GM21786 (cell line): Measurements from ENCODE around the gene TLR1.
"Not testable (repeated sequence)": the region's sequence is repeated elsewhere in the genome, so short reads cannot be mapped to it uniquely, and the experiment has no call there.

Source experiments
- ATAC-seq: cut with Tn5 transposase; IDR thresholded peaks from one replicate; pipeline ENCODE4 v1.9.1; 2021; ENCODE audit not compliant: unreplicated experiment

The TLR1 gene

DNA sequence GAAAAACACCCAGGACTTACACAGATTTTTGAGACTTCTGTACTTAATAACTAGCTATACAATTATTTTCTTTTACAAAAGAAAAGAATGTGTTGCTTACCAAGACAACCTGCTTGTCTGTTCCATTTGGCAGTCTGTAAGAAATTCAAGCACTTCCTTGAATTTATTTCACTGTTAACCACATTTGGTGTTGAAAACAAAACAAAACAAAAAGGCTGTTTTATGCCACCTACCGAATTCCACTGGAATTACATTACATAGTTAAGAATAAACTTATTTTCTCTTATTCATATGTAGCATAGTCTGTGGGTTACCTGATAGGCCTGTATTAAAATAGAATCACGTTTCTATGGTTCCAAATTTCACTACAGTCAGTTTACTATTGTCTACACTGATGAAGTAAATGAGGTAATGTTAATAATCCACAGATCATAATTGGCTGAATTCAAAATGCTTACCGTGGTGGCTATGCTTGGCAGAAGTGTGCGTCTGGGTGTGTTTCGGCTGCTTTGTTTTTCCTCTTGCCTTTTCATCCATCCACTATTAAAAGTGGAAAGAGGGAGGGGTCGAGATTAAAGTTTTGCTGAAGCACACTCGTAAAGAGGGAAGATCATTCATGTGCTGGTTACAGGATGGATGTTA, at the start of gene TLR1:
Gene TLR1 (minus strand): TSS at position 138 of the 642 bp plus-strand sequence. CDS start 5,960 bp downstream, outside the sequence.
- ATAC-seq: no peak

DNA sequence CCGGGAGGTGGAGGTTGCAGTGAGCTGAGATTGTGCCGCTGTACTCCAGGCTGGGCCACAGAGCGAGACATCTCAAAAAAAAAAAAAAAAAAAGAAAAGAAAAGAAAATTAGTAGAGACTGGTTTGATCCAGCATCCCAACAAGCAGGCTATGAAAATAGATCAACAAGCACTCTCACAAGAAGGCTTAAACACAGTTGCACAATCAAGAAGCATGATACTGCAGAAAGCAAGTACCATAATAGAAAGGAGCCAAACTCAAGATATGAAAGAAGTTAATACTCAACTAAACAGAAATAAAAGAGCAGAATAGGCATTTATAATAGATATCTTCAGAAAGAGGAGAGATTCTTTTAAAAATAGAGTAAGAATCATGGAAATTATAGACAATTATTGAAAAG, 41.4 kb upstream of the TLR1 start:
- ATAC-seq: no peak

DNA sequence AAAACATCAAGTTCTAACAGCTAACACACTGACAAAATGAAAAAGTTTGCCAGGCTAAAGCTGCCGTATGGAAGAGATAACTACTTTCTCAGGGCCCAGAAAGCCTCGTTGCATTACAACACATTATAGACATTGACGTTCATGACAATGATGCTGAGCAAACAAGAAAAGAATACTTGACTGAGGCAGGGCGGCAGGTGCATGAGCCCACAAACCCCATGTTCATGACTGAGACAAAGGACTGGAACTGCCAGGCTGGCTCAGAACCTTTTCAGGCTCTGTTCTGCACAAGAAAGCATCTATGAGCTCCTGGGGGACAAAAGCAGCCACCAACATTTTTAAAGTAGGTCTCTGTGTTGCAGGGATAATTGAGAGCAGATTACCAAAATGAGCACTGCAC, 38.4 kb upstream of the TLR1 start:
- no peak for ATAC-seq

DNA sequence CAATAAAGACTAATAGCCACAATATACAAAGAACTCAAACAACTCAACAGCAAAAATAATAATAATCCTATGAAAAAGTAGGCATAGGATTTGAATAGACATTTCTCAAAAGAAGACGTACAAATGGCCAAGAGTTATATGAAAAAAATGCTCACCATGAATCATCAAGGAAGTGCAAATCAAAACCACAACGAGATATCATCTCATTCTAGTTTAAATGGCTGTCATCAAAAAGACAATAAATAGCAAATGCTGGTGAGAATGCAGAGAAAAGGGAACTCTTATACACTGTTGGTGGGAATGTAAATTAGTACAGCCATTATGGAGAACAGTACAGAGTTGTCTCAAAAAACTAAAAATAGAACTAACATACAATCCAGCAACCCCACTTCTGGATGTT, 33.3 kb upstream of the TLR1 start:
- no peak for ATAC-seq

- ATAC-seq: no peak
Measured at GRCh38 chr4:38837334-38837733, 32.7 kb upstream of the TLR1 start.

DNA sequence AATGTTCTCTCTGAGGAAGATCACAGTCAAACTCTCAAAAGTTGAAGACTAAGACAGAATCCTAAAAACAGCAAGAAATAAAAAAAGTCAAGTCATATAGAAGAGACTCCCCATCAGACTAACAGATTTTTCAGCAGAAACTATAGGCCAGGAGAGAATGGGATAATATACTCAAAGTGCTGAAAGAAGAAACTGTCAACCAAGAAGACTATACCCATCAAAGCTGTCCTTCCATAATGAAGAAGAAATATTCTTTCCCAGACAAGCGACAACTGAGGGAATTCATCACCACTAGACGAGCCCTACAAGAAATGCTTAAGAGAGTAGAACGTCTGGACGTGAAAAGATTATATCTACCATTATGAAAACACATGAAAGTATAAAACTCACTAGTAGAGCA, 30.0 kb upstream of the TLR1 start:
- no peak for ATAC-seq

DNA sequence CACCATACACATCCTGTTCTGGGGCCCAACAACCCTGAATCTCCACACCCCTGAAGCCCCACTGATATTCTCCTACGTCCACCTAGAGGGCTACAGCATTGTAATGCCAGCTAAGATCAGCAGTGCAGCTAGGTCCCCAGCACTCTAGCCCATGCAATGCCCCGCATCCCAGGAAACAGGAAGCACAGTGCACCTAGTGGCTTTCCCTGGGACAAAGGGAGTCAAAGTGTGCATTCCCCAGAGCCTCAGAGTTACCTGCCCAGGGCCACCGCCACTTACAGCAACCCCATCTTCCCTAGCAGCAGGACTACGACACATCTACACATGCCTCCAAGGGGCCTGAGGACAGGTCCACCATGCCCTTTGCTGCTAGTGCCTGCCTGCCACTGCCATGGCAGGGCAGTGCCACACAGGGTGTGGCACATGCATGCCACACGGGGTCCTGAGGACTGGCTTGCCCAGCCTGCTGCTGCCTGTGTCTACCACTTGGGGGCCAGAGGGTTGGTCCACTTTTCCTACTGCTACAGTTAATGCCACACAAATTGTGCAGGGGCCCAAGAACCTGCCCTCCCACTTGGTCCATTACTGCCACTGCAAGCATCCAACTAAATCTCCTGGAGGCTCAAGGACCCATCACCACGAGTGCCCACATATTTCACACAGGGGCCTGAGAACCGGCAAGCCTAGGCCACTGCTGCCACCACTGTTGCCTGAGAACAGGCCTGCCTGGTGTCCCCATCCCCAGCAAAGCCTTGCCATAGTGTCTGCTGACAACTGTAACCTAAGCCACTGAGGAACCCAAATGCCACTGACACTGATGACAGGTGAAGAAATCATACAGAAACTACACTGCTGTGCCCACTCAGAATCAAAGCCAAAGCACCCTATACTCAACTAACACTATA, 28.3 kb upstream of the TLR1 start:
- no peak for ATAC-seq

GRCh38 chr4:38832206-38832605, 27.6 kb upstream of the TLR1 start:
- no peak for ATAC-seq

DNA sequence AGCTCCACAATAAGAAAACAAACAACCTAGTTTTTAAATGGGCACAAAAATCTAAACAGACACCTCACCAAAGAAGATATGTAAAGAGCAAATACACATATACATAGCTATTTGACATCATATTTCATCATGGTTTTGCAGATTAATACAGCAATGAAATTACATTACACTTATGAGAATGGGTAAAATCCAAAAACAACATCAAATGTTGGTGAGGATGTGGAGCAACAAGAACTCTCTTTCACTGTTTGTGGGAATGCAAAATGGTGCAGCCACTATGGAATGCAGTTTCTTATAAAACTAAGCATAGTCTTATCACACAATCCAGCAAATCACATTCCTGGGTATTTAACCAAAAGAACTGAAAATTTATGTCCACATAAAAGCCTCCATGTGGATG, 27.1 kb upstream of the TLR1 start:
- no peak for ATAC-seq

- no peak for ATAC-seq
Measured at GRCh38 chr4:38829237-38829636, 24.6 kb upstream of the TLR1 start.

DNA sequence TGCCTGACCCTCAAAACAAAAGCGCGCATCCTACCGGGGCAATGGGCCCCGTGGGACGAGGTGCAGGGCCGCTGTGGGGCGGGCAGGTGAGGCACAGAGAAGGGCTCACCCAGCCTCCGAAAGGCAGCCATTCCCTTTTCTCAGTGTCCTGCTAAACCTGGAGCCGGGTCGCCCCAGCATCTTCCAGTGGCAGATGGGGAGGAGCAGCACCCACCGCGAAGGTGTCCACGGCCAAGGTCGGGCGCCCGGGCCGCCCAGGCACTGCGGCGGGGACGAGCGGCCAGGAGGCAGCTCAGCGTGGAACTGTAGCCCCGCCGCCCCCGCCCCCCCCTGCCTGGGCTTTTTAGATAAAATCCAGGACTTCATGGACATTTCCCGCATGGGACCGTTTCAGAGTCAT, 19.2 kb upstream of the TLR1 start:
- no peak for ATAC-seq

DNA sequence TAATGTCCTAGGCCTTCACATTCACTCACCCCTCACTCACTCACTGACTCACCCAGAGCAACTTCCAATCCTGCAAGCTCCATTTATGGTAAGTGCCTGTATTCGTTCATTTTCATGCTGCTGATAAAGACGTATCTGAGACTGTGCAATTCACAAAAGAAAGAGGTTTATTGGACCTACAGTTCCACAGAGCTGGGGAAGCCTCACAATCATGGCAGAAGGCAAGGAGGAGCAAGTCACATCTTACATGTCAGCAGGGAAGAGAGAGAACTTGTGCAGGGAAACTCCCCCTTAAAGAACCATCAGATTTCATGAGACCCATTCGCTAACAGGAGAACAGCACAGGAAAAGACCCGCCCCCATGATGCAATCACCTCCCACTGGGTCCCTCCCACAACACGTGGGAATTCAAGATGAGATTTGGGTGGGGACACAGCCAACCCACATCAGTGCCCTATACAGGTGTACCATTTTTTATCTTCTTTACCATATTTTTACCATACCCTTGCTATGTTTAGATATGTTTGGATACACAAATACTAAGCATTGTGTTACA, 18.2 kb upstream of the TLR1 start:
- no peak for ATAC-seq

DNA sequence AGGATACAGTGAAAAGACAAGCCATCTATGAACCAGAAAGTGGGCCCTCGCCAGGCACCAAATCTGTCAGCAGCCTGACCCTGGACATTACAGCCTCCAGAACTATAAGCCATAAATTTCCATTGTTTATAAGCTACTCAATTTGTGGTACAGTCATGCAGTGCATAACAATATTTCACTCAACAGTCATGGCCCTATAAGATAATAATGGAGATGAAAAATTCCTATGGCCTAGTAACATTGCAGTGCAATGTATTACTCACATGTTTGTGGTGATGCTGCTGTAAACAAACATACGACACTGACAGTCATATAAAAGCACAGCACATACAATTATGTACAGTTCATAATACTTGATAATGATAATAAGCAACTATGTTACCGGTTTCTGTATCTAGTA, 17.1 kb upstream of the TLR1 start:
- ATAC-seq: no peak

GRCh38 chr4:38820329-38821061, 15.9 kb upstream of the TLR1 start:
- ATAC-seq: peak; percentile 54

DNA sequence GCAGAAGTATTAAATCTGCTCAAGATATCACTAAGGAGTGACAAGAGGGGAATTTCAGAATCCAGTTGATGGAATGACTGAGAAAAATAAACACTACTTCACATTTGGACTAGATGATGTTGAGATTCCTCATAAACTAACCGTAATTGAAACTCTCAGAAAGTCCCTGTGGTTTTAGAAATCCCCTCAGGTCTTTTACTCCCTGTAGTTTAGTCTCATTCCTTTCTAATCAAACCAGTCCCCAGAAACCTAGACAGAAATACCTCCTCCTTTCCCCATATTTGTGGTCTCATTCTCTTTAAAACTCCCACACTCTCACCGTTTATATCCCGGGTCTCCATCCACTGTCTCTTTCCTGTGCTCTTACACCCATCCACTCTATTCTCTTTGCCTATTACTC, 15.0 kb upstream of the TLR1 start:
- ATAC-seq: no peak

GRCh38 chr4:38818441-38818976, 13.9 kb upstream of the TLR1 start:
- peak; percentile 54 for ATAC-seq

- no peak for ATAC-seq
Measured at GRCh38 chr4:38815885-38816782, 11.5 kb upstream of the TLR1 start.

- no peak for ATAC-seq
Measured at GRCh38 chr4:38814386-38814785, 9.8 kb upstream of the TLR1 start.

GRCh38 chr4:38811297-38811696, 6.7 kb upstream of the TLR1 start:
- no peak for ATAC-seq

- not testable (repeated sequence) for ATAC-seq
Measured at GRCh38 chr4:38807462-38807861, 2.9 kb upstream of the TLR1 start.
